HepG2 (cell line): ENCODE results near the gene CEP63. TPM values are rescaled to one million over a fixed set of nuclear protein-coding genes. Genes with fewer than 3 reads are reported as not detected.

Source experiments
- ATAC-seq: fragments of 200-7000 bp; cut with Tn5 transposase; 3 replicates; pipeline ENCODE4 v1.9.1; 2020; ENCODE audit warnings: mild to moderate bottlenecking, moderate library complexity
- BruUV-seq: library from RNA; stranded (reverse); fragments of 400-500 nt; replicated peaks from 2 replicates; lab custom pipeline; 2021; lab: Mats Ljungman, UMichigan
- CTCF ChIA-PET: fragments of 300-600 bp; formaldehyde crosslinking; extraction: SDS; loops from one replicate; lab custom pipeline; 2021; ENCODE audit warnings: low total read pairs, inconsistent platforms, low intra/inter-chr PET ratio; lab: Yijun Ruan, JAX
- POLR2A ChIA-PET: fragments of 350-600 bp; sonication (Branson Sonifier 250); formaldehyde crosslinking; loops from one replicate; lab custom pipeline; 2020; ENCODE audit warnings: antibody characterized with exemption, inconsistent platforms; lab: Yijun Ruan, JAX
- DNase-seq: peaks from one replicate; pipeline ENCODE4 v3.0.0-alpha.2; 2015; ENCODE audit warnings: low spot score
- FAIRE-seq: peaks from 3 replicates; lab custom pipeline; 2011; peaks lifted over from hg19 to GRCh38; lab: Jason Lieb, UNC
- H2AFZ ChIP-seq: one replicate; pipeline ENCODE4 v1.6.1; 2011; ENCODE audit warnings: low read length, inconsistent platforms
- H3K27ac ChIP-seq: fragments of 300-600 bp; 3 replicates; pipeline ENCODE4 v1.8.0; 2011; ENCODE audit warnings: mixed run types, mild to moderate bottlenecking, mixed read lengths, low read length, inconsistent platforms; ENCODE audit not compliant: insufficient read depth; ENCODE audit errors: extremely low read length
- H3K27me3 ChIP-seq, 2 experiments: fragments of 200-600 bp in 1 of 2; 2 replicates in 1 of 2; 3 replicates in 1 of 2; pipeline versions ENCODE4 v1.6.0 to v1.8.0; 2011; ENCODE audit warnings: low read length in 2 of 2, mild to moderate bottlenecking in 2 of 2, moderate library complexity in 2 of 2, inconsistent platforms in 1 of 2; ENCODE audit not compliant: insufficient read depth in 2 of 2, control insufficient read depth in 1 of 2
- H3K36me3 ChIP-seq, 2 experiments: fragments of 200-600 bp in 1 of 2; replicated peaks in 1 of 2; 2 replicates in 1 of 2; 3 replicates in 1 of 2; pipeline versions ENCODE4 v1.5.1 to v1.8.0; 2011; ENCODE audit warnings: low read length in 2 of 2, inconsistent platforms in 1 of 2; ENCODE audit not compliant: insufficient read depth in 2 of 2, control insufficient read depth in 1 of 2
- H3K4me1 ChIP-seq: 2 replicates; pipeline ENCODE4 v1.5.1; 2012; ENCODE audit warnings: low read length, inconsistent platforms; ENCODE audit not compliant: insufficient read depth
- H3K4me2 ChIP-seq: 2 replicates; pipeline ENCODE4 v1.6.0; 2011; ENCODE audit warnings: low read depth, low read length, inconsistent platforms
- H3K4me3 ChIP-seq, 3 experiments: fragments of 200-600 bp in 1 of 3; sonication (generic), shearing (Covaris generic) in 1 of 3; replicated peaks in 1 of 3; 2 replicates each; pipeline ENCODE4 v1.5.1; 2011 to 2016; ENCODE audit warnings: low read length in 3 of 3, inconsistent platforms in 2 of 3, low read depth in 2 of 3, mild to moderate bottlenecking in 2 of 3, control low read depth in 1 of 3, mixed read lengths in 1 of 3; ENCODE audit not compliant: insufficient read depth in 1 of 3
- H3K79me2 ChIP-seq: one replicate; pipeline ENCODE4 v1.6.1; 2011; ENCODE audit warnings: low read length, inconsistent platforms; ENCODE audit not compliant: insufficient read depth
- H3K9ac ChIP-seq: 2 replicates; pipeline ENCODE4 v1.6.0; 2011; ENCODE audit warnings: mild to moderate bottlenecking, low read depth, low read length, inconsistent platforms; ENCODE audit not compliant: insufficient read depth
- H3K9me3 ChIP-seq: 2 replicates; pipeline ENCODE4 v1.5.1; 2012; ENCODE audit warnings: mild to moderate bottlenecking, low read length
- H4K20me1 ChIP-seq: 2 replicates; pipeline ENCODE4 v1.6.0; 2011; ENCODE audit warnings: inconsistent platforms, mild to moderate bottlenecking, low read length, moderate library complexity; ENCODE audit not compliant: insufficient read depth
- AHR ChIP-seq: IDR thresholded peaks from 2 replicates; pipeline ENCODE4 v1.6.1; 2018; ENCODE audit warnings: missing genetic modification reagents, missing compliant biosample characterization
- FOSL1 ChIP-seq: sonication (generic); formaldehyde crosslinking; IDR thresholded peaks from 2 replicates; pipeline ENCODE4 v1.9.0; 2021; ENCODE audit warnings: missing genetic modification reagents, borderline replicate concordance
- HOXD1 ChIP-seq: sonication (generic); formaldehyde crosslinking; IDR thresholded peaks from 2 replicates; pipeline ENCODE4 v1.5.0; 2020; ENCODE audit warnings: missing genetic modification reagents
- NFE2 ChIP-seq: sonication (generic); formaldehyde crosslinking; IDR thresholded peaks from 2 replicates; pipeline ENCODE4 v1.4.0; 2020; ENCODE audit warnings: missing genetic modification reagents
- NR0B2 ChIP-seq: sonication (generic); formaldehyde crosslinking; IDR thresholded peaks from 2 replicates; pipeline ENCODE4 v1.4.0; 2020; ENCODE audit warnings: mild to moderate bottlenecking, missing genetic modification reagents
- SRSF4 ChIP-seq: fragments of 200-400 bp; formaldehyde crosslinking; IDR thresholded peaks from one replicate; pipeline ENCODE4 v1.6.1; 2018; ENCODE audit warnings: mild to moderate bottlenecking, low read depth, low read length, moderate library complexity; ENCODE audit not compliant: poor library complexity, severe bottlenecking
- ZFP36 ChIP-seq: fragments of 150-350 bp; IDR thresholded peaks from 2 replicates; pipeline ENCODE4 v1.6.1; 2018; ENCODE audit warnings: borderline replicate concordance, low read length, low read depth; ENCODE audit not compliant: partially characterized antibody
- ZNF205 ChIP-seq: IDR thresholded peaks from 2 replicates; pipeline ENCODE4 v1.6.1; 2018; ENCODE audit warnings: missing biosample characterization, missing genetic modification reagents
- ZNF569 ChIP-seq: sonication (generic); formaldehyde crosslinking; IDR thresholded peaks from 2 replicates; pipeline ENCODE4 v1.5.0; 2020; ENCODE audit warnings: mild to moderate bottlenecking, missing genetic modification reagents, moderate library complexity, borderline replicate concordance
- ZNF574 ChIP-seq: sonication (generic); formaldehyde crosslinking; IDR thresholded peaks from 2 replicates; pipeline ENCODE4 v1.4.0; 2020; ENCODE audit warnings: missing genetic modification reagents
- ZNF629 ChIP-seq: sonication (generic); formaldehyde crosslinking; conservative IDR thresholded peaks from 2 replicates; pipeline ENCODE4 v1.5.0; 2020; ENCODE audit warnings: missing genetic modification reagents
- ZNF780A ChIP-seq: sonication (generic); formaldehyde crosslinking; IDR thresholded peaks from 2 replicates; pipeline ENCODE4 v1.8.0; 2022; ENCODE audit warnings: mild to moderate bottlenecking, missing genetic modification reagents, moderate library complexity
- ZNF790 ChIP-seq: sonication (generic); formaldehyde crosslinking; IDR thresholded peaks from 2 replicates; pipeline ENCODE4 v1.8.0; 2022; ENCODE audit warnings: missing genetic modification reagents, mild to moderate bottlenecking, borderline replicate concordance
- WGBS: methylation state at CpG from one replicate; pipeline ENCODE4 v1.1.6; 2017; ENCODE audit warnings: low lambda C conversion rate; 5-methylcytosine and 5-hydroxymethylcytosine counted together
- in situ Hi-C: cut with HindIII; loops from 2 replicates; pipeline ENCODE4 v1.10.0; 2017; ENCODE audit warnings: low pct_unique_long_range_greater_than_20kb; ENCODE audit not compliant: extremely low pct_ligation_motif_present
- intact Hi-C: fragments of 100-400 bp; cut with micrococcal nuclease; formaldehyde crosslinking; loops from one replicate; pipeline ENCODE4 v1.10.0; 2022; ENCODE audit not compliant: unreplicated experiment
- polyA plus RNA-seq, 8 experiments: library from polyadenylated mRNA; depleted of rRNA in 3 of 8; stranded (reverse) in 7 of 8; unstranded in 1 of 8; fragments of >200 nt; fragmentation: Illumina TruSeq in 4 of 8; extraction: Trizol in 4 of 8; gene quantifications; 2 replicates each; pipeline versions ENCODE4 v1.2.1 to v1.2.3, GENCODE V29; 2011 to 2016; ENCODE audit warnings: low read depth in 4 of 8, missing spikeins in 1 of 8, mixed read lengths in 1 of 8; ENCODE audit not compliant: insufficient read depth in 1 of 8
- total RNA-seq, 5 experiments: library from RNA; depleted of rRNA; stranded (reverse); fragments of >200 nt; fragmentation: Illumina TruSeq; extraction: Trizol; gene quantifications; 2 replicates each; pipeline ENCODE4 v1.2.3, GENCODE V29; 2016; ENCODE audit warnings: low read depth in 1 of 5

The CEP63 gene
- total and polyA plus RNA-seq, 2 of the 13 experiments (the other 11 are each of a cell fraction or from before 2014, with no cell fraction given): 7.2 to 18.4 TPM

- no peak for TF ChIP-seq ZNF629
- no peak for TF ChIP-seq ZFP36
- no peak for TF ChIP-seq ZNF790 (CRISPR knock-in tag)
- TF ChIP-seq NR0B2 (CRISPR knock-in tag): no peak
- TF ChIP-seq ZNF574: no peak
- no peak for TF ChIP-seq HOXD1 (CRISPR knock-in tag)
- no peak for TF ChIP-seq AHR
- TF ChIP-seq ZNF780A (CRISPR knock-in tag): no peak
- TF ChIP-seq ZNF569 (CRISPR knock-in tag): no peak
- TF ChIP-seq ZNF205 (CRISPR knock-in tag): no peak
- TF ChIP-seq FOSL1 (CRISPR knock-in tag): no peak
- no peak for TF ChIP-seq NFE2 (CRISPR knock-in tag)
- no peak for TF ChIP-seq SRSF4
- Histone ChIP-seq H3K4me2 (no peak overlapping the region), H3K4me1 (peaks cover 30% of the 10 kb centered on the region), H3K27me3 (no peaks in the 10 kb centered on the region), H3K4me3 (no peak overlapping the region), H3K36me3 (peaks cover 0 to 31% of the 10 kb centered on the region in 2 experiments; a peak in 4 of 5 replicates), H3K9me3 (no peaks in the 10 kb centered on the region), H3K79me2 (no peaks in the 10 kb centered on the region), H3K9ac (no peak overlapping the region), H2AFZ (no peak overlapping the region), H4K20me1 (no peaks in the 10 kb centered on the region), H3K27ac (no peak overlapping the region)
- no peak for DNase-seq
- CTCF ChIA-PET: interaction anchor here (2.6 kb wide), 1 partner anchor 166 kb away, joined by 48 read pairs; no protein-coding TSS in a partner anchor
- POLR2A ChIA-PET: interaction anchor here (1.5 kb wide), 1 partner anchor 166 kb away, joined by 4 read pairs; no protein-coding TSS in a partner anchor
- in situ Hi-C loops: loop anchor here (5.0 to 10.0 kb wide), 3 partner anchors 103 to 260 kb away; partner anchors contain the start of gene AMOTL2
- BruUV-seq: no TSS peak
- FAIRE-seq: peak; percentile 52
- no peak for ATAC-seq
- intact Hi-C loops: loop anchor here (1.0 to 5.0 kb wide), 5 partner anchors 26 to 263 kb away; no protein-coding TSS in a partner anchor
- WGBS: 77% methylated on average over 5 of the region's 5 CpGs
Observed at GRCh38 chr3:134474956-134475355, 10.9 kb upstream of the CEP63 start.
